ENCODE measurements around the gene TEX44.

TEX44 gene

DNA sequence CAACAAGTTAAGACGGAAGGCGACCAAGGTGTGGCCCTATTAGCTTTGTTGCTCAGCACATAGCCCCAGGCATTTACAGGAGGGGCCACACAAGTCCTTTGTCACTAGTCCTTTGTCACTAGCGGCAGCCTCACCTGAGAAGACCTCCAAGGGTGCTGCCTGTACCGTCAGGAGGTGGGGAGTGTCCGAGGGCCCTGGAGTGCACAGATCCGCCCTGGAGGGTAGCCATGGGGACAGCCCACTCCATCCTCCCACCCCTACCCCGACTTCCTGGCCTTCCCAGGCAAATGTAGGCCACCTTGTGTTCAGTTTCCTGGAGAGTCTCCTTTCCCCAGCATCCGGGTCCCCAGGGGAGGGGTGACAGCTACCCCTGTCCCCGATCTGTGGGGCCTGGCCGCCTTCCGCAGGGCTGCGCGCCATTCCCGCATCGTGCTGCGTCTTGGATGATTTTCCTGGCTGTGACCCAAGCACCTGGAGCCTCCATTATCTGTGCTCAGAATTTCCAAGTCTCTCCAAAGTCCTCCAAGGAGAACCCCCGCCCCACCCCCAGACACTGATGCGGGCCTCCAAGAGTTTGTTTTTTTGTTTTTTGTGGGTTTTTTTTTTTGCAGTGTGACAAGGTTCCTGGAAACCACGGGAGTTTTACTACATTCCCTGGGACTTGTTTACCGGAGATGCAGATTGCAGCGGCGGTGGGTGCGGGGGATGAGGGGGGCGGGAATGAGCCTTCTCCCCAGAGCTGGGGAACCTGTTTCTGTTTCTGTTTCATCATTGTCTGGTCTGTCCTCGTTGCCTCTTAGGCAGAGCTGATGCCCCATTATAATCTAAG, 28.6 kb downstream of the TEX44 start:
- no peaks in the 10 kb centered on the region for H3K9me3 ChIP-seq (ENCODE audit: control insufficient read depth in 1 of 2, low read length in 2 of 2)
- H3K36me3 ChIP-seq (ENCODE audit: control insufficient read depth in 1 of 2, insufficient read depth in 2 of 2, low read length in 2 of 2) = no peaks in the 10 kb centered on the region
- H3K27ac ChIP-seq (ENCODE audit: low read length) = no peak overlapping the region
- H3K4me1 ChIP-seq (ENCODE audit: control insufficient read depth in 1 of 2, insufficient read depth in 2 of 2, low read length in 2 of 2) = peaks cover 0 to 3% of the 10 kb centered on the region in 2 donors
- H3K4me3 ChIP-seq (ENCODE audit: low read depth in 1 of 2, low read length in 2 of 2) = peak overlapping the region; percentile 30 to 43
- H3K27me3 ChIP-seq (ENCODE audit: low read depth, low read length) = no peaks in the 10 kb centered on the region

DNA sequence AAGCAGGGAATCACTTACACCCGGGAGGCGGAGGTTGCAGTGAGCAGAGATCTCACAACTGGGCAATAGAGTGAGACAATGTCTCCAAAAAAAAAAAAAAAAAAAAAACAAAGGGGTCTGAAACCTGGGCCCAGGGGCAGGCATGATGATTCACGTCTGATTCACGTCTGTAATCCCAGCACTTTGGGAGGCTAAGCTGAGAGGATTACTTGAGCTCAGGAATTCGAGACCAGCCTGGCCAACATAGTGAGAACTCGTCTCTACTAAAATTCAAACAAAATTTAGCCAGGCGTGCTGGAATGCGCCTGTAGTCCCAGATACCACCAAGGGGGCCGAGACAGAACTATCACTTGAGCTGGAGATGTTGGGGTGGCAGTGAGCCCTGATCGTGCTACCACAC, 30.3 kb downstream of the TEX44 start:
- no peaks in the 10 kb centered on the region for H3K27me3 ChIP-seq (ENCODE audit: low read depth, low read length)
- peaks cover 0 to 1% of the 10 kb centered on the region in 2 donors for H3K36me3 ChIP-seq (ENCODE audit: control insufficient read depth in 1 of 2, insufficient read depth in 2 of 2, low read length in 2 of 2)
- H3K9me3 ChIP-seq (ENCODE audit: control insufficient read depth in 1 of 2, low read length in 2 of 2) = no peaks in the 10 kb centered on the region
- H3K4me3 ChIP-seq (ENCODE audit: low read depth in 1 of 2, low read length in 2 of 2) = no peak overlapping the region
- H3K27ac ChIP-seq (ENCODE audit: low read length) = no peak overlapping the region
- peaks cover 0 to 3% of the 10 kb centered on the region in 2 donors for H3K4me1 ChIP-seq (ENCODE audit: control insufficient read depth in 1 of 2, insufficient read depth in 2 of 2, low read length in 2 of 2)

DNA sequence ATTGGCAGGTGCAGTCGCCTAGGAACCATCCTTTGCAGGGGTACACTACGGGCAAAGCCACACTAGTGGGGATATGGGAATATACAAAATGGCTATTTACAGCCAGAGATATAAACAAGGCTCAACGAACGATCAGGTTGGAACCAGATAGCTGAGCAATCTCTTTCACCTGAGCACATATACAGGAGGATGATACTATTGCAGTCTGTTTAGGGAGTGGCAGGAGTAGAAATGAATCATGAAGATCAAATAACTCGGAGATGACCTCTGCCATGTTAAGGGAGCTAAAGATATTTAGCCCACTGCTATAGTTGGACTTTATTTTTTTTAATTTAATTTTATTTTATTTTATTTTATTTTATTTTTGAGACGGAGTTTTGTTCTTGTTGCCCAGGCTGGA, 33.8 kb downstream of the TEX44 start:
- H3K27me3 ChIP-seq (ENCODE audit: low read depth, low read length) = no peaks in the 10 kb centered on the region
- H3K27ac ChIP-seq (ENCODE audit: low read length) = no peak overlapping the region
- no peak overlapping the region for H3K4me3 ChIP-seq (ENCODE audit: low read depth in 1 of 2, low read length in 2 of 2)
- peaks cover 0 to 4% of the 10 kb centered on the region in 2 donors for H3K36me3 ChIP-seq (ENCODE audit: control insufficient read depth in 1 of 2, insufficient read depth in 2 of 2, low read length in 2 of 2)
- no peaks in the 10 kb centered on the region for H3K4me1 ChIP-seq (ENCODE audit: control insufficient read depth in 1 of 2, insufficient read depth in 2 of 2, low read length in 2 of 2)
- no peaks in the 10 kb centered on the region for H3K9me3 ChIP-seq (ENCODE audit: control insufficient read depth in 1 of 2, low read length in 2 of 2)

DNA sequence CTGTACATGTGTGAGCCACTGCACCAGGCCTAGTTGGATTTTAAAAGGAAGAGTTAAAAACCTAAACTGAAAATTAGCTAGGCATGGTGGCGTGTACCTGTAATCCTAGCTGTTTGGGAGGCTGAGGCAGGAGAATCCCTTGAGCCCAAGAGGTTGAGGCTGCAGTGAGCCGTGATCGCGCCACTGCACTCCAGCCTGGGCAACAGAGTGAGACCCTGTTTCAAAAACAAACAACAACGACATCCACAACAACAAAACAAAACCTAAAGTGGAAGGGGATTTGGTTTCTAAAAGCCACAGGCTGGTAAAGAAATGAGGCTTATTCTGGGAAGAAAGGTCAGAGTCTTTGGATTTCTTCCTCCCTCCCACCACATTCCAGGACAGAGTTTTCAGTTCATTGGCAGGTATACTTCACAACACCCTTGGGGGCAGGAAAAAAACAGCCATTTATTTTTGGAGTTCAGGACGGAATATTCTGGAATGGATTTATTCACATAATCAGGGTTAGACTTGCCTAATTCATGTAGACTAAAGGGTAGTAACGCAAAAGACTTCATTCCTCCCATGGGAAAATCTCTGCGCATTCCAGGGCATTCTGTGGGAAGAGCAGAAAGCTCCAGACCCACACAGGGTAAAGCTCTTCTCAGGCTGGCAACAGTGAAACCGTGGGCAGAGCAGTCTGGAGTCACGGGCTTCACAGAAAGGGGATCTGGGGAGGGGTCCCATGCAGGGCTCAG, 34.9 kb downstream of the TEX44 start:
- H3K4me3 ChIP-seq (ENCODE audit: low read depth in 1 of 2, low read length in 2 of 2) = no peak overlapping the region
- peaks cover 0 to 4% of the 10 kb centered on the region in 2 donors for H3K36me3 ChIP-seq (ENCODE audit: control insufficient read depth in 1 of 2, insufficient read depth in 2 of 2, low read length in 2 of 2)
- H3K27me3 ChIP-seq (ENCODE audit: low read depth, low read length) = no peaks in the 10 kb centered on the region
- no peaks in the 10 kb centered on the region for H3K9me3 ChIP-seq (ENCODE audit: control insufficient read depth in 1 of 2, low read length in 2 of 2)
- no peaks in the 10 kb centered on the region for H3K4me1 ChIP-seq (ENCODE audit: control insufficient read depth in 1 of 2, insufficient read depth in 2 of 2, low read length in 2 of 2)
- H3K27ac ChIP-seq (ENCODE audit: low read length) = no peak overlapping the region

GRCh38 chr2:231632559-231633142, 40.0 kb downstream of the TEX44 start:
- no peak overlapping the region for H3K27ac ChIP-seq (ENCODE audit: low read length)
- H3K4me1 ChIP-seq (ENCODE audit: control insufficient read depth in 1 of 2, insufficient read depth in 2 of 2, low read length in 2 of 2) = no peaks in the 10 kb centered on the region
- H3K9me3 ChIP-seq (ENCODE audit: control insufficient read depth in 1 of 2, low read length in 2 of 2) = no peaks in the 10 kb centered on the region
- H3K4me3 ChIP-seq (ENCODE audit: low read depth in 1 of 2, low read length in 2 of 2) = no peak overlapping the region
- peaks cover 0 to 4% of the 10 kb centered on the region in 2 donors for H3K36me3 ChIP-seq (ENCODE audit: control insufficient read depth in 1 of 2, insufficient read depth in 2 of 2, low read length in 2 of 2)
- H3K27me3 ChIP-seq (ENCODE audit: low read depth, low read length) = no peaks in the 10 kb centered on the region

GRCh38 chr2:231633241-231633976, 40.7 kb downstream of the TEX44 start:
- Histone ChIP-seq H3K36me3 (ENCODE audit: control insufficient read depth in 1 of 2, insufficient read depth in 2 of 2, low read length in 2 of 2) (no peaks in the 10 kb centered on the region), H3K27me3 (ENCODE audit: low read depth, low read length) (no peaks in the 10 kb centered on the region), H3K4me1 (ENCODE audit: control insufficient read depth in 1 of 2, insufficient read depth in 2 of 2, low read length in 2 of 2) (no peaks in the 10 kb centered on the region), H3K27ac (ENCODE audit: low read length) (no peak overlapping the region), H3K9me3 (ENCODE audit: control insufficient read depth in 1 of 2, low read length in 2 of 2) (no peaks in the 10 kb centered on the region), H3K4me3 (ENCODE audit: low read depth in 1 of 2, low read length in 2 of 2) (no peak overlapping the region)

DNA sequence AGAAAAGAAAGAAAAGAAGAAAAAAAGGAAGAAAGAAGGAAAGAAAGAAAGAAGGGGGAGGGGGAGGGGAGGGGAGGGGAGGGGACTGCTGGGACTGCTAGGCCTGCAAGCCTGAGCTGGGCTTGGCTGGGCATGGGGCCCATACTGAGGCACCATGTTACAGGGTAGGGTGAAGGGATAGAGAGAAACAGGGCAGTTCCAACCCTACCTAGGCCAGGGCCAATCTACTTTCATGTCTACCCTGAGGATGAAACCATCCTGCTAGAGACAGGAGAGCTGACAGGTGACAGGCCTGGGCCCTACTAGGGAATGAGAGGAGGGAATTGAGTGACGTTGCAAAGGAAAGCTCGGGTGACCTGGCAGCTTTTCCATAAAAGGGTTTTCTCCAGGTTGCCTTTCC, 41.7 kb downstream of the TEX44 start:
- Histone ChIP-seq H3K27me3 (ENCODE audit: low read depth, low read length) (no peaks in the 10 kb centered on the region), H3K9me3 (ENCODE audit: control insufficient read depth in 1 of 2, low read length in 2 of 2) (no peaks in the 10 kb centered on the region), H3K27ac (ENCODE audit: low read length) (peak overlapping the region; percentile 3), H3K36me3 (ENCODE audit: control insufficient read depth in 1 of 2, insufficient read depth in 2 of 2, low read length in 2 of 2) (no peaks in the 10 kb centered on the region), H3K4me1 (ENCODE audit: control insufficient read depth in 1 of 2, insufficient read depth in 2 of 2, low read length in 2 of 2) (no peaks in the 10 kb centered on the region), H3K4me3 (ENCODE audit: low read depth in 1 of 2, low read length in 2 of 2) (no peak overlapping the region)

DNA sequence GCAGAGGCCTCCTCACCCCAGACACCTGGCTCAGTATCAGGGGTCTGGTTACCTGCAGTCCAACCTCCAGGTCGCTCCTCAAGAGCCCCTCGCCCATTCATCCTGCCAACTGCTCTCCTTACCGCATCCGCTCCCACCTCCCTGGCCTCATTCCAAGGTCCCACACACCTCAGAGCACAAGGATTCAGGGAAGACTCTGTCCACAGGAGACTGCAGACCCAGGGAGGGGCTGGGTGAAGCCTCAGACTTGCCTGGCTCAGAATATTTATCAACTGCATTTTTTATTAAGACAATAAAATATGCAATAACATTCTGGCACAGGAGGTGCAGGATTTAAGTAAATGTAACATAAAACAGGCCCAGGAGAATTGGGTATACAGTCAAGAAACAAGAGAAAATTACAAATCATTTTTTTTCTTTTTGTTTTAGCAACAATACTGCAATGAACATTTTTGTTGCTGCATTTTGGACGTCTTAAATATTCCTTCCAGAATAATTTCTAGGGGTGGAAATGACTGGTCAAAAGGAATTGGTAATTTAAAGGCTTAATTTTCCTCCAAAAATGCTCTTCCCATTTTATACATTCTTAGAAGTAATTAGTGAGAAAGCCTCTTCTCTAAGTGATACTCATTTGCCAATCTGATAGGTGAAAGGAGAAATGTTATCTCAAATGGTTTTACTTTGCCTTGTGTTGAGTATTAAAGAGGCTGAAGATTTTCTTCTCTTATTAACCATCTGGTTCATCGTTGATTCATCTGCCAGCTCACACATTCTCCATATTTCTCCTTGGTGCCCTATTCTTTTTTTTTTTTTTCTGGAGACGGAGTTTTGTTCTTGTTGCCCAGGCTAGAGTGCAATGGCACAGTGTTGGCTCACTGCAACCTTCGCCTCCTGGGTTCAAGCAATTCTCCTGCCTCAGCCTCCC, 42.5 kb downstream of the TEX44 start:
- Histone ChIP-seq H3K27me3 (ENCODE audit: low read depth, low read length) (no peaks in the 10 kb centered on the region), H3K36me3 (ENCODE audit: control insufficient read depth in 1 of 2, insufficient read depth in 2 of 2, low read length in 2 of 2) (no peaks in the 10 kb centered on the region), H3K9me3 (ENCODE audit: control insufficient read depth in 1 of 2, low read length in 2 of 2) (no peaks in the 10 kb centered on the region), H3K27ac (ENCODE audit: low read length) (peak overlapping the region; percentile 3), H3K4me3 (ENCODE audit: low read depth in 1 of 2, low read length in 2 of 2) (no peak overlapping the region), H3K4me1 (ENCODE audit: control insufficient read depth in 1 of 2, insufficient read depth in 2 of 2, low read length in 2 of 2) (no peaks in the 10 kb centered on the region)

- Histone ChIP-seq H3K4me3 (ENCODE audit: low read depth in 1 of 2, low read length in 2 of 2) (no peak overlapping the region), H3K27ac (ENCODE audit: low read length) (peak overlapping the region; percentile 35)
These were observed 47.6 kb downstream of the TEX44 start for GRCh38 chr2:231640241-231640640.

DNA sequence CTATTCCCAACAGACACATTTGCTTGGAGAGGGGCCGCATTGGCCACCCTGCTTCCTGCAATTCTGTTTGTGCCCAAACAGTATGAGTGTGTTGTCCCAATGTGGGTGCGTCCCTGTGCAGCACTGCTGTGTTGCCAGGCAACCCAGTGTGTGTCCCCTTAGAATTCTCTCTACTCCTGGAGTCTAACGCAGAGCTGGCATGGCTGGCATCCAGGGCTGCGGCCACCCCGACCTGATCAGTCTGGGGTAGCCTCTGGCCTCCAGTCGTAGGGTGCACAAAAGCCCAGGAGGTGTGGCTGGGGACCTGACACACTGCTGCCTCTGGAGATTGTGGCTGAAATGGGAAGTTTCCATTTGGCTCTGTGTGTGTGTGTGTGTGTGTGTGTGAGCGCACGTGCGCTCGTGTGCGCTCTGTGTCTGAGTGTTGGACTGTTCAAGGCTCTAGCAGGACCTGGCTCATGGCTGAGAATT, 48.0 kb downstream of the TEX44 start:
- Histone ChIP-seq H3K9me3 (ENCODE audit: control insufficient read depth in 1 of 2, low read length in 2 of 2) (no peaks in the 10 kb centered on the region), H3K4me3 (ENCODE audit: low read depth in 1 of 2, low read length in 2 of 2) (no peak overlapping the region), H3K27ac (ENCODE audit: low read length) (peak overlapping the region; percentile 35), H3K36me3 (ENCODE audit: control insufficient read depth in 1 of 2, insufficient read depth in 2 of 2, low read length in 2 of 2) (no peaks in the 10 kb centered on the region), H3K4me1 (ENCODE audit: control insufficient read depth in 1 of 2, insufficient read depth in 2 of 2, low read length in 2 of 2) (peaks cover 4 to 12% of the 10 kb centered on the region in 2 donors), H3K27me3 (ENCODE audit: low read depth, low read length) (no peaks in the 10 kb centered on the region)

More at GRCh38 chr2:231640241-231640640, 47.6 kb downstream of the TEX44 start:
- Histone ChIP-seq H3K27me3 (ENCODE audit: low read depth, low read length) (no peaks in the 10 kb centered on the region), H3K36me3 (ENCODE audit: control insufficient read depth in 1 of 2, insufficient read depth in 2 of 2, low read length in 2 of 2) (no peaks in the 10 kb centered on the region), H3K9me3 (ENCODE audit: control insufficient read depth in 1 of 2, low read length in 2 of 2) (no peaks in the 10 kb centered on the region), H3K4me1 (ENCODE audit: control insufficient read depth in 1 of 2, insufficient read depth in 2 of 2, low read length in 2 of 2) (peaks cover 4 to 12% of the 10 kb centered on the region in 2 donors)

All from muscle layer of duodenum (tissue), 2 donors.